IPS-11a (cell line): ENCODE results near the gene CLDN14.

Experiments
- H3K4me3 ChIP-seq: one replicate; pipeline ENCODE4 v1.5.1; 2013; ENCODE audit warnings: low read depth, low read length, control low read depth

CLDN14 gene

GRCh38 chr21:36473203-36473602 lies 6.7 kb downstream of the CLDN14 start:
- H3K4me3 ChIP-seq = no peak overlapping the region

GRCh38 chr21:36472377-36472776 lies 7.5 kb downstream of the CLDN14 start:
- no peak overlapping the region for H3K4me3 ChIP-seq

- no peak overlapping the region for H3K4me3 ChIP-seq
Observed at GRCh38 chr21:36471254-36471723, 8.6 kb downstream of the CLDN14 start.

GRCh38 chr21:36470294-36470693 lies 9.6 kb downstream of the CLDN14 start:
- no peak overlapping the region for H3K4me3 ChIP-seq

- H3K4me3 ChIP-seq = no peak overlapping the region
Observed at GRCh38 chr21:36466061-36466511, 13.8 kb downstream of the CLDN14 start.

GRCh38 chr21:36465478-36465877 lies 14.4 kb downstream of the CLDN14 start:
- no peak overlapping the region for H3K4me3 ChIP-seq

- no peak overlapping the region for H3K4me3 ChIP-seq
Observed at GRCh38 chr21:36464590-36464989, 15.3 kb downstream of the CLDN14 start.

GRCh38 chr21:36463991-36464390 lies 15.9 kb downstream of the CLDN14 start:
- no peak overlapping the region for H3K4me3 ChIP-seq

GRCh38 chr21:36463204-36463603 lies 16.7 kb downstream of the CLDN14 start:
- H3K4me3 ChIP-seq = no peak overlapping the region

GRCh38 chr21:36461918-36462486 lies 17.9 kb downstream of the CLDN14 start:
- no peak overlapping the region for H3K4me3 ChIP-seq

- H3K4me3 ChIP-seq = no peak overlapping the region
Observed at GRCh38 chr21:36461277-36461917, 18.5 kb downstream of the CLDN14 start.

- no peak overlapping the region for H3K4me3 ChIP-seq
Observed at GRCh38 chr21:36460866-36461265, 19.1 kb downstream of the CLDN14 start.

- no peak overlapping the region for H3K4me3 ChIP-seq
Observed at GRCh38 chr21:36459098-36459497, 20.8 kb downstream of the CLDN14 start.

GRCh38 chr21:36456729-36457414 lies 23.1 kb downstream of the CLDN14 start:
- H3K4me3 ChIP-seq = no peak overlapping the region

GRCh38 chr21:36454706-36455105 lies 25.2 kb downstream of the CLDN14 start:
- no peak overlapping the region for H3K4me3 ChIP-seq

GRCh38 chr21:36454093-36454531 lies 25.8 kb downstream of the CLDN14 start:
- H3K4me3 ChIP-seq = no peak overlapping the region

- H3K4me3 ChIP-seq = no peak overlapping the region
Observed at GRCh38 chr21:36452281-36452825, 27.6 kb downstream of the CLDN14 start.

GRCh38 chr21:36451506-36451905 lies 28.4 kb downstream of the CLDN14 start:
- H3K4me3 ChIP-seq = no peak overlapping the region

- no peak overlapping the region for H3K4me3 ChIP-seq
Observed at GRCh38 chr21:36450511-36450910, 29.4 kb downstream of the CLDN14 start.

- no peak overlapping the region for H3K4me3 ChIP-seq
Observed at GRCh38 chr21:36446301-36446700, 33.6 kb downstream of the CLDN14 start.

- no peak overlapping the region for H3K4me3 ChIP-seq
Observed at GRCh38 chr21:36441715-36442114, 38.2 kb downstream of the CLDN14 start.

GRCh38 chr21:36437745-36438128 lies 42.2 kb downstream of the CLDN14 start:
- no peak overlapping the region for H3K4me3 ChIP-seq
